ENCODE results near the gene ACOXL. TPM values are rescaled to one million over a fixed set of nuclear protein-coding genes. Genes with fewer than 3 reads are reported as not detected.

Gene ACOXL
- total RNA-seq, 2 donors from 2014 or later: 11.7 to 12.3 TPM

GRCh38 chr2:110870545-110870944 is 138.2 kb downstream of the ACOXL start:
- WGBS, 2 experiments (ENCODE audit: insufficient coverage in 1 of 2, insufficient read length in 1 of 2): 78 to 80% methylated on average over 1 to 2 of the region's 2 CpGs

DNA sequence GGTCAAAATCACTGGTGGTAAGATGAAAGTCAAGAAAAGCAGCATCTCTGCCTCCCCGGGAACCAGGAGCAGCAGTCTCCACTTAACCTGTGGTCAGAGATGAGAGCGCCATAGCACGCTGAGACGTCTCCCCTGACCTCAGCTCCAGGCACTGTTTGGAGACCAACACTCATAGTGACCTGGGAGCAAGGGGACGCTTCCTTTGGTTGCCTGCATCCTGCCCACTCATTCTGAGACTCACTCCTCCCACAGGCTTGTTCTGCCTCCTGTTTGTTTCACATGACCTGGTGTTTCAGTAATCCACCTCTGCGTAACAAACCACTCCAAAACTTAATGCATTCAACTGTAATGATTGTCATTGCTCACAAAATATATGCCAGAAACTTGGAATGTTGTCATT is 139.3 kb downstream of the ACOXL start:
- Mint-ChIP-seq H3K27ac (no peak overlapping the region), H3K36me3 (ENCODE audit: low read depth) (no peaks in the 10 kb centered on the region), H3K4me1 (peaks cover 8% of the 10 kb centered on the region), H3K27me3 (ENCODE audit: insufficient read depth) (peaks cover 3% of the 10 kb centered on the region), H3K4me3 (no peak overlapping the region), H3K9me3 (no peaks in the 10 kb centered on the region)
- no peak for TF ChIP-seq CTCF (conservative IDR thresholded peaks at IDR 0.05)
- no peak overlapping the region for H3K27ac ChIP-seq (ENCODE audit: low read depth, low read length)
- no peak overlapping the region for H3K4me3 ChIP-seq (ENCODE audit: low read length)
- 92 to 95% methylated on average over 4 to 6 of the region's 6 CpGs for WGBS, 2 experiments (ENCODE audit: insufficient coverage in 1 of 2, insufficient read length in 1 of 2)
- no peaks in the 10 kb centered on the region for H3K4me1 ChIP-seq (ENCODE audit: control insufficient read depth, insufficient read depth, low read length)
- no peaks in the 10 kb centered on the region for H3K9me3 ChIP-seq (ENCODE audit: control insufficient read depth, low read length)
- no peaks in the 10 kb centered on the region for H3K36me3 ChIP-seq (ENCODE audit: control insufficient read depth, insufficient read depth, low read length)
- H3K27me3 ChIP-seq (ENCODE audit: control insufficient read depth, insufficient read depth, low read length, poor library complexity, severe bottlenecking): no peaks in the 10 kb centered on the region
- no peak for DNase-seq
- no peak overlapping the region for H3K9ac ChIP-seq (ENCODE audit: extremely low read depth, low read length, poor library complexity, severe bottlenecking)

More at GRCh38 chr2:110870545-110870944, 138.2 kb downstream of the ACOXL start:
- H3K27me3 Mint-ChIP-seq (ENCODE audit: insufficient read depth): peaks cover 3% of the 10 kb centered on the region
- H3K9me3 ChIP-seq (ENCODE audit: control insufficient read depth, low read length): no peaks in the 10 kb centered on the region
- H3K4me1 Mint-ChIP-seq: peaks cover 8% of the 10 kb centered on the region
- H3K4me1 ChIP-seq (ENCODE audit: control insufficient read depth, insufficient read depth, low read length): no peaks in the 10 kb centered on the region
- no peaks in the 10 kb centered on the region for H3K9me3 Mint-ChIP-seq
- no peak overlapping the region for H3K4me3 ChIP-seq (ENCODE audit: low read length)
- H3K4me3 Mint-ChIP-seq: no peak overlapping the region
- no peaks in the 10 kb centered on the region for H3K36me3 Mint-ChIP-seq (ENCODE audit: low read depth)
- H3K27ac Mint-ChIP-seq: no peak overlapping the region
- no peak overlapping the region for H3K27ac ChIP-seq (ENCODE audit: low read depth, low read length)
- H3K27me3 ChIP-seq (ENCODE audit: control insufficient read depth, insufficient read depth, low read length, poor library complexity, severe bottlenecking): no peaks in the 10 kb centered on the region
- no peaks in the 10 kb centered on the region for H3K36me3 ChIP-seq (ENCODE audit: control insufficient read depth, insufficient read depth, low read length)
- TF ChIP-seq CTCF (conservative IDR thresholded peaks at IDR 0.05): no peak
- DNase-seq: no peak
- no peak overlapping the region for H3K9ac ChIP-seq (ENCODE audit: extremely low read depth, low read length, poor library complexity, severe bottlenecking)

- WGBS, 2 experiments (ENCODE audit: insufficient coverage in 1 of 2, insufficient read length in 1 of 2): 90 to 100% methylated on average over 1 to 4 of the region's 4 CpGs
- H3K9me3 ChIP-seq (ENCODE audit: control insufficient read depth, low read length): no peaks in the 10 kb centered on the region
- no peak overlapping the region for H3K9ac ChIP-seq (ENCODE audit: extremely low read depth, low read length, poor library complexity, severe bottlenecking)
- Mint-ChIP-seq H3K4me3 (no peak overlapping the region), H3K27ac (no peak overlapping the region), H3K9me3 (no peaks in the 10 kb centered on the region), H3K4me1 (peaks cover 8% of the 10 kb centered on the region), H3K36me3 (ENCODE audit: low read depth) (no peaks in the 10 kb centered on the region), H3K27me3 (ENCODE audit: insufficient read depth) (no peaks in the 10 kb centered on the region)
- H3K4me1 ChIP-seq (ENCODE audit: control insufficient read depth, insufficient read depth, low read length): no peaks in the 10 kb centered on the region
- H3K36me3 ChIP-seq (ENCODE audit: control insufficient read depth, insufficient read depth, low read length): no peaks in the 10 kb centered on the region
- no peaks in the 10 kb centered on the region for H3K27me3 ChIP-seq (ENCODE audit: control insufficient read depth, insufficient read depth, low read length, poor library complexity, severe bottlenecking)
- no peak overlapping the region for H3K4me3 ChIP-seq (ENCODE audit: low read length)
- TF ChIP-seq CTCF (conservative IDR thresholded peaks at IDR 0.05): no peak
- no peak overlapping the region for H3K27ac ChIP-seq (ENCODE audit: low read depth, low read length)
- DNase-seq: no peak
Measured at GRCh38 chr2:110872521-110872920, 140.1 kb downstream of the ACOXL start.
